ENCODE data around the gene PACSIN1.

PACSIN1 gene

GRCh38 chr6:34516391-34517324 lies 50.8 kb downstream of the PACSIN1 start:
- Histone ChIP-seq H3K36me3 (no peaks in the 10 kb centered on the region), H3K4me1 (peaks cover 5% of the 10 kb centered on the region), H3K4me3 (ENCODE audit: low read depth, low read length) (no peak overlapping the region), H3K27me3 (no peaks in the 10 kb centered on the region), H3K9me3 (no peaks in the 10 kb centered on the region)
- no peak for DNase-seq
- TF ChIP-seq, protein P1, sequence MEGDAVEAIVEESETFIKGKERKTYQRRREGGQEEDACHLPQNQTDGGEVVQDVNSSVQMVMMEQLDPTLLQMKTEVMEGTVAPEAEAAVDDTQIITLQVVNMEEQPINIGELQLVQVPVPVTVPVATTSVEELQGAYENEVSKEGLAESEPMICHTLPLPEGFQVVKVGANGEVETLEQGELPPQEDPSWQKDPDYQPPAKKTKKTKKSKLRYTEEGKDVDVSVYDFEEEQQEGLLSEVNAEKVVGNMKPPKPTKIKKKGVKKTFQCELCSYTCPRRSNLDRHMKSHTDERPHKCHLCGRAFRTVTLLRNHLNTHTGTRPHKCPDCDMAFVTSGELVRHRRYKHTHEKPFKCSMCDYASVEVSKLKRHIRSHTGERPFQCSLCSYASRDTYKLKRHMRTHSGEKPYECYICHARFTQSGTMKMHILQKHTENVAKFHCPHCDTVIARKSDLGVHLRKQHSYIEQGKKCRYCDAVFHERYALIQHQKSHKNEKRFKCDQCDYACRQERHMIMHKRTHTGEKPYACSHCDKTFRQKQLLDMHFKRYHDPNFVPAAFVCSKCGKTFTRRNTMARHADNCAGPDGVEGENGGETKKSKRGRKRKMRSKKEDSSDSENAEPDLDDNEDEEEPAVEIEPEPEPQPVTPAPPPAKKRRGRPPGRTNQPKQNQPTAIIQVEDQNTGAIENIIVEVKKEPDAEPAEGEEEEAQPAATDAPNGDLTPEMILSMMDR (IDR thresholded peaks at IDR 0.05; ENCODE audit: low read depth, low read length), result no peak

DNA sequence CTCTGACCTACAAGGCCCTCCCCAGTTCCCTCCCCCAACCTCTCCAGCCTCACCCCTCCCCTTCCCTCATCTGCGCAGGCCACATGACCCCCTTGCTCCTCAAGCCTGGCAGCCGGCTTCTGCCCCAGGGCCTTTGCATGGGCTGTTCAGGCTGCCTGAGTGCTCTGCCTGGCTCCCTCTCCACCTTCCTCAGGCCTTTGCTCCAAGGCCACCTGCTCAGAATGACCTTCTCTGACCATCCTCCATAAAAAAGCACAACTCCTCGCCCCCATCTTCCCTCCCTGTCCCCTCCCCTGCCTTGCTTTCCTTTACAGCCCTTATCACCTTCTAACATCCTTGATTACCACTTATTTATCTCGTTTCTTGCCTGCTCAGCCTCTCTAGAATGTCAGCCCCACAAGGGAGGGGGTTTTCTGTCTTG lies 51.6 kb downstream of the PACSIN1 start:
- peaks cover 5% of the 10 kb centered on the region for H3K4me1 ChIP-seq
- no peaks in the 10 kb centered on the region for H3K9me3 ChIP-seq
- no peak overlapping the region for H3K4me3 ChIP-seq (ENCODE audit: low read depth, low read length)
- TF ChIP-seq, protein P1 (IDR thresholded peaks at IDR 0.05; ENCODE audit: low read depth, low read length), result no peak
- DNase-seq, result no peak
- H3K27me3 ChIP-seq, result no peaks in the 10 kb centered on the region
- H3K36me3 ChIP-seq, result no peaks in the 10 kb centered on the region

DNA sequence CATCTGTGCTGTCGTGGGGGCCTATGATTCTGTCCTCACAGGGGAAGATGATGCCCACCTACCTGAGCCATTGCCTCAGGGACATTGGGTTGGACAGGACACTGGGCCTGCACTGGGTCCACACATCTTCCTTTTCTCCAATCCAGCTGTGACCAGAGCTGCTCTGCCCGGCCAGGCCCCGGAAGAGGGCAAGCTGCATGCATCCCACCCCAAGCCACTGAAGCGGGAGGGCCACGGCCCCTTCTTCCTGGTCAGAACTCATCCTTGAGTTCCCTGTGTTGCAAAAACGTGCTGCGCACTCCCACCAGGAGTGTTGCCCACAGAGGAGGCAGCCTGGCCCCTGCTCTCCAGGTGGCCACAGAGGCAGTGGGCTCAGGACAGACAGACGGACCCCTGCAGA lies 52.1 kb downstream of the PACSIN1 start:
- Histone ChIP-seq H3K4me3 (ENCODE audit: low read depth, low read length) (no peak overlapping the region), H3K9me3 (no peaks in the 10 kb centered on the region), H3K4me1 (peaks cover 5% of the 10 kb centered on the region), H3K36me3 (no peaks in the 10 kb centered on the region), H3K27me3 (no peaks in the 10 kb centered on the region)
- DNase-seq, result no peak
- TF ChIP-seq, protein P1 (IDR thresholded peaks at IDR 0.05; ENCODE audit: low read depth, low read length), result no peak

DNA sequence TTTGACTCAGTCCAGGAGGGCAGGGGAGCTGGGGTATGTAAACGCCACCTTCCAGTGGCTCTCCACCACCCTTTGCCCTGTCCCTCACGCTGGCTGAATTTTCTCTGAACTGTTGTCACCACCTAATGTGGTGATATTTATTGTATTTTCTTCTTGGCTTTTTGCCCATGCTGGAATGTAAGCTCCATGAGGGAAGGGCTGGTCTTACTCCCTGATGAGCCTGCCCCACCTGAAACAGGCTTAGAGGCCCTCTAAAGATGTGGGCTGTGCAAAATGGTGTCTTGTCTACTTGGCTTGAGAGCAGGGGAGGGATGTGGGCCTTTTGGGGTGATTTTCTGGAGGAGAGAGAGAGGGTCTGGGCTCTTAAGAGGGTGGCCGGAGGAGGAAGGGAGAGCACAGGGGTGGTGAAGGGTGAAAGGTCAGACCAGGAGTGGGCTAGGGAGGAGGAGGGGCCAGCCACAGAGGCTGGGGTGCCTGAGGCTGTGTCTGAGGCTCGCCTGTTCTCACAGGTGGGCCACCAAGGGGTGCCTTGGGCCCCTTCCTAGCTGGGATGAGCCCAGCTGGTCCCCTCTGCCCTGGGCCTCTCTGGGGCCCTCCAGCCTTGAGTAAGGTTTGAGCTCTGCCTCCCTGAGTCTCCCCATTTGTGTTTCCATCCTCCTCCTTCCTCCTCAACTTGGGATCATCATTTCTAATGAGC lies 52.9 kb downstream of the PACSIN1 start:
- H3K27me3 ChIP-seq, result no peaks in the 10 kb centered on the region
- no peak for DNase-seq
- TF ChIP-seq, protein P1 (IDR thresholded peaks at IDR 0.05; ENCODE audit: low read depth, low read length), result no peak
- peaks cover 3% of the 10 kb centered on the region for H3K4me1 ChIP-seq
- H3K4me3 ChIP-seq (ENCODE audit: low read depth, low read length), result no peak overlapping the region
- no peaks in the 10 kb centered on the region for H3K36me3 ChIP-seq
- no peaks in the 10 kb centered on the region for H3K9me3 ChIP-seq

DNA sequence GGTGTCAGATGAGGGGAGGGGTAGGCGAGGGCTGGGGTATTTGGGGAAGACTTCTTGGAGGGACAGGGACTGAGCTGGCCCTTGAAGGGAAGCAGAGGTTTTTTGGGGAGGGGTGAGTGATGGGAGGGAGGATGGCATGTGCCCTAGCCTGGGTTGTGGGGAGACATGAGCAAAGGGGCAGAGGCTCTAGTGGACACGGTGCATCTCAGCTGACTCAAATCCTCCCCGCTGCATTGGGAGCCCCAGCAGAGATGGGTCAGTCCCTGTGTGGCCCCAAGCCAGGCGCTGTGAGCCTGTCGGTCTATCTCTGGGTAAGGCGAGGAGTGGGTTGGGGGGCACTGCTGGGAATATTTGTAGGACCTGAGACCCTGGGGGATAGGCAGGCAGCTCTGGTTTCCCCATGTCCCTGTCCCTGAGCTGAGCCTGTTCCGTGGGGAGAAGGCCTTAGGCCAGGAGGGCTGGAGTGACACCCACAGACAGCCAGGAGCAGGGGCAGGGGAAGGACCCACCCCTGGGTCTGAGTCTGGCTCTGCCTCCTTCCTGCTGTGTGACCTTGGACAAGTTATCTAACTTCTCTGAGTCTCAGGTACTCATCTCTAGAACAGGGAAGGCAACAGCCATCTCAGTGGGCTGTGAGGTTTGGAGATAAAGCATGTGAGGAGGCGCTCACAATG lies 54.2 kb downstream of the PACSIN1 start:
- Histone ChIP-seq H3K4me1 (no peaks in the 10 kb centered on the region), H3K27me3 (no peaks in the 10 kb centered on the region), H3K9me3 (no peaks in the 10 kb centered on the region), H3K4me3 (ENCODE audit: low read depth, low read length) (no peak overlapping the region), H3K36me3 (no peaks in the 10 kb centered on the region)
- TF ChIP-seq, protein P1 (IDR thresholded peaks at IDR 0.05; ENCODE audit: low read depth, low read length), result no peak
- no peak for DNase-seq
